SJCRH30 (cell line): ENCODE results near the gene TAS2R1. TPM values are rescaled to one million over a fixed set of nuclear protein-coding genes. Genes with fewer than 3 reads are reported as not detected.

ENCODE experiments used
- DNase-seq, 2 experiments: peaks; one replicate each; pipeline ENCODE4 v3.0.0-alpha.2; 2015 to 2020
- H3K27ac ChIP-seq: fragments of 250-450 bp; sonication (Bioruptor Pico); 2 replicates; pipeline ENCODE4 v1.5.1; 2020; ENCODE audit warnings: mild to moderate bottlenecking, moderate library complexity
- H3K27me3 ChIP-seq: fragments of 250-450 bp; sonication (Bioruptor Pico); 2 replicates; pipeline ENCODE4 v1.5.1; 2020; ENCODE audit warnings: mild to moderate bottlenecking, moderate library complexity
- H3K36me3 ChIP-seq: fragments of 250-450 bp; sonication (Bioruptor Pico); 2 replicates; pipeline ENCODE4 v1.5.1; 2020; ENCODE audit warnings: mild to moderate bottlenecking, moderate library complexity
- H3K4me1 ChIP-seq: fragments of 250-450 bp; sonication (Bioruptor Pico); 2 replicates; pipeline ENCODE4 v1.5.1; 2020; ENCODE audit warnings: mild to moderate bottlenecking, moderate library complexity
- H3K4me3 ChIP-seq: fragments of 250-450 bp; sonication (Bioruptor Pico); 2 replicates; pipeline ENCODE4 v1.5.1; 2020; ENCODE audit warnings: mild to moderate bottlenecking, moderate library complexity
- H3K9me3 ChIP-seq: fragments of 250-450 bp; sonication (Bioruptor Pico); replicated peaks from 2 replicates; pipeline ENCODE4 v1.5.1; 2020; ENCODE audit warnings: mild to moderate bottlenecking, moderate library complexity
- total RNA-seq: library from RNA; depleted of rRNA; stranded (reverse); fragments of >200 nt; shearing (Covaris generic); gene quantifications from 2 replicates; pipeline ENCODE4 v1.2.3, GENCODE V29; 2014

Gene TAS2R1
- total RNA-seq, 1 experiment from 2014 or later, result not detected

DNA sequence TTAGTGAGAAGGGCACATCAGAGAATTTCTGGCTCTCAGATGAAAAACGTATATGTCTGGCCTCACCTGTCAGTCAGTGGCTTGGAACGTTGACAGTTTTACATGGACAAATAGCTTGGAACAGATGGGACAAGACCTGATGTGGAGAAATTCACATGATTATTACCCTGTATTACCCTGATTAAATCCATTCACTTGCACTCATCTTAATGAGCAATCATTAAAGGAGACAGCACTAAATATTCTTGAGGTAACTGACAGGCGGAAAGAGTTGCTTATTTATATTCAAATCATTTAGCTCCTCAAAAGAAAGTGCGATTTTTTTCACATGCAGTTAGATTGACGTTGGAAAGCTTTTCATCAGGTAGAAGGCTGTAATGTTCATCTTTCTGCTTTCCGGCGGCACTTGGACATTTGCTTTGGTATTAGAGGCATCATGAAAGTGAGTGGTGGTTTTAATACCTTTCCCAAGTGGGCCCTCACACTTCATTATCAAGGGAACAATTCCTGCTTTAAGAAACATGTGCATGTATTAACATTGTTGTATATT is 11.7 kb upstream of the TAS2R1 start:
- H3K4me3 ChIP-seq, result no peak overlapping the region
- no peaks in the 10 kb centered on the region for H3K36me3 ChIP-seq
- H3K27me3 ChIP-seq, result no peaks in the 10 kb centered on the region
- no peak for DNase-seq
- no peaks in the 10 kb centered on the region for H3K4me1 ChIP-seq
- H3K27ac ChIP-seq, result no peak overlapping the region
- no peaks in the 10 kb centered on the region for H3K9me3 ChIP-seq

DNA sequence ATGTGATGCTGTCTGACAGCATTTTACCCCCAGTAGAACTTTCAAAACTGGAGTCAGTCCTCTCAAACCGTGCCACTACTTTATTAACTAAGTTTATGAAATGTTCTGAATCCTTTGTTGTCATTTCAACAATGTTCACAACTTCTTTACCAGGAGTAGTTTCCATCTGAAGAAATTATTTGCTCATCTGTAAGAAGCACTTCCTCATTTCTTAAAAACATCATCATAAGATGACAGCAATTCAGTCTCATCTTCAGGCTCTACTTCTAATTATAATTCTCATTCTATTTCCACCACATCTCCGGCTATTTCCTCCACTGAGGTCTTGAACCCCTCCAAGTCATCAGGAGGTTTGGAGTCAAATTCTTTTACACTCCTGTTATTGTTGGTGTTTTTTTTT is 2.3 kb upstream of the TAS2R1 start:
- no peak for DNase-seq
- Histone ChIP-seq H3K4me1 (no peaks in the 10 kb centered on the region), H3K27me3 (no peaks in the 10 kb centered on the region), H3K4me3 (no peak overlapping the region), H3K36me3 (no peaks in the 10 kb centered on the region), H3K9me3 (no peaks in the 10 kb centered on the region), H3K27ac (no peak overlapping the region)

GRCh38 chr5:9627541-9627940 is 2.6 kb downstream of the TAS2R1 start:
- DNase-seq, result no peak
- Histone ChIP-seq H3K27ac (no peak overlapping the region), H3K4me3 (no peak overlapping the region), H3K9me3 (no peaks in the 10 kb centered on the region), H3K27me3 (no peaks in the 10 kb centered on the region), H3K4me1 (no peaks in the 10 kb centered on the region), H3K36me3 (no peaks in the 10 kb centered on the region)

- H3K4me3 ChIP-seq, result no peak overlapping the region
- no peaks in the 10 kb centered on the region for H3K4me1 ChIP-seq
- no peak for DNase-seq
- H3K9me3 ChIP-seq, result no peaks in the 10 kb centered on the region
- no peaks in the 10 kb centered on the region for H3K36me3 ChIP-seq
- H3K27ac ChIP-seq, result no peak overlapping the region
- H3K27me3 ChIP-seq, result no peaks in the 10 kb centered on the region
These were observed 3.2 kb downstream of the TAS2R1 start for GRCh38 chr5:9626955-9627354.

DNA sequence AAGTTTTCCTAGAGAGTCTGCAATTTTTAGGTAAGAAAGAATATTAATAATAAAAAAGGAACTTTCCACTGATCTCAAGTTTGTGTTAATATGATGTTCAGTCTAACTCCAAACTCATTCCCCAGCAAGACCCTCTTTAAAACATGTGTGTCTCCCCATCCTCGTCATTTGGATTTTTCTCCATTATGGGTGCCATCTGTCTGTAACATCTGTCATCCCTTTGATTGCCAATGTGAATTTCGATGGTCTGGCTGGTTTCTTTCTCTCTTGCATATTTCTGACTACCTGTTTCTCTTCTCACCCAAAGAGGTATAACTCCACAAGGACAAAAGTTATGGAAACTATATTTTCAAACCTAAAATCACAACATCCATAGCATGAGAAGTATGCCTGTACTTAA is 4.4 kb downstream of the TAS2R1 start:
- H3K4me1 ChIP-seq, result no peaks in the 10 kb centered on the region
- DNase-seq, result no peak
- no peaks in the 10 kb centered on the region for H3K27me3 ChIP-seq
- no peak overlapping the region for H3K27ac ChIP-seq
- H3K4me3 ChIP-seq, result no peak overlapping the region
- no peaks in the 10 kb centered on the region for H3K9me3 ChIP-seq
- no peaks in the 10 kb centered on the region for H3K36me3 ChIP-seq

- Histone ChIP-seq H3K27ac (no peak overlapping the region), H3K4me3 (no peak overlapping the region), H3K4me1 (no peaks in the 10 kb centered on the region)
These were observed 4.9 kb downstream of the TAS2R1 start for GRCh38 chr5:9625286-9625685.

DNA sequence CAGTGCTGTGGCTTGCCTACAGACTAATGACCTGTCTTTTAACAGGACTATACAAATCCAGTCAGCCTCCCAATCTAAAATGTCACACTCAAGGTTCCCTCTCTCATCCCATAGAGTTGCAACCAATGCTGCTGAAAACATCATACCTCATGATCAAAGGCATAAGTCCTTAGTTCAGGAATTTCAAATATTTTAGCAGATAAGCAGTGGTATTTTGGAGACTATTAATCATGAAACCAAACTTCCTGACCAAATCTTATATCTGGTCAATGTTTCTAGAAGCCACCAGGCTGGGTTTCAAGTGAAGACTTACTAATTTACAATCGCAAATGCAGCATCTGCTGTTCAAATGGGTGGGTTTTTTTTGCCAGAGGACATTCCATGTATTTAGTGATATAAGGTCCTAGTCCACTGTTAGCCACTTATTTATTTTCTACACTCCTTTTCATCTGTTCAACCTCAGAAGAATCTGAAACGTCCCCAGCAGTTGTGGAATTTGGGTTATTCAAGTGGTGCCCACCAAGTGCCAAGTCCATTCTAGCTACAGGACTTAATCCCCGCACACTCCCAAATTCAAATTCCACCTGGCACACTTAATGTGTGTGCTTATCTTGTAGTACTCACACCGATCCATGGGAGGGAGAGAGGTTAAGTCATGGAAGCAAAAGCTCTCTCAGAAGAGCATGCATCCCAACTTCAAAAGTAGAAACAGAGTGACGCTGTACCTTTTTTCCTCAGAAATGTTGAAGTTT is 5.8 kb downstream of the TAS2R1 start:
- no peak for DNase-seq
- H3K27ac ChIP-seq, result no peak overlapping the region
- no peaks in the 10 kb centered on the region for H3K27me3 ChIP-seq
- H3K9me3 ChIP-seq, result no peaks in the 10 kb centered on the region
- no peaks in the 10 kb centered on the region for H3K36me3 ChIP-seq
- H3K4me1 ChIP-seq, result no peaks in the 10 kb centered on the region
- H3K4me3 ChIP-seq, result no peak overlapping the region

More at GRCh38 chr5:9625286-9625685, 4.9 kb downstream of the TAS2R1 start:
- Histone ChIP-seq H3K27me3 (no peaks in the 10 kb centered on the region), H3K36me3 (no peaks in the 10 kb centered on the region), H3K9me3 (no peaks in the 10 kb centered on the region)
- DNase-seq, result no peak

GRCh38 chr5:9623661-9624060 is 6.5 kb downstream of the TAS2R1 start:
- no peaks in the 10 kb centered on the region for H3K9me3 ChIP-seq
- no peaks in the 10 kb centered on the region for H3K27me3 ChIP-seq
- H3K4me3 ChIP-seq, result no peak overlapping the region
- H3K36me3 ChIP-seq, result no peaks in the 10 kb centered on the region
- H3K4me1 ChIP-seq, result no peaks in the 10 kb centered on the region
- no peak overlapping the region for H3K27ac ChIP-seq
- no peak for DNase-seq

- H3K27ac ChIP-seq, result no peak overlapping the region
- no peaks in the 10 kb centered on the region for H3K27me3 ChIP-seq
- no peaks in the 10 kb centered on the region for H3K4me1 ChIP-seq
- DNase-seq, result no peak
- no peaks in the 10 kb centered on the region for H3K36me3 ChIP-seq
- H3K9me3 ChIP-seq, result no peaks in the 10 kb centered on the region
- no peak overlapping the region for H3K4me3 ChIP-seq
These were observed 7.2 kb downstream of the TAS2R1 start for GRCh38 chr5:9622971-9623421.

- Histone ChIP-seq H3K27me3 (no peaks in the 10 kb centered on the region), H3K9me3 (no peaks in the 10 kb centered on the region), H3K4me1 (no peaks in the 10 kb centered on the region), H3K4me3 (no peak overlapping the region), H3K27ac (no peak overlapping the region), H3K36me3 (no peaks in the 10 kb centered on the region)
- no peak for DNase-seq
These were observed 8.7 kb downstream of the TAS2R1 start for GRCh38 chr5:9621379-9621903.

DNA sequence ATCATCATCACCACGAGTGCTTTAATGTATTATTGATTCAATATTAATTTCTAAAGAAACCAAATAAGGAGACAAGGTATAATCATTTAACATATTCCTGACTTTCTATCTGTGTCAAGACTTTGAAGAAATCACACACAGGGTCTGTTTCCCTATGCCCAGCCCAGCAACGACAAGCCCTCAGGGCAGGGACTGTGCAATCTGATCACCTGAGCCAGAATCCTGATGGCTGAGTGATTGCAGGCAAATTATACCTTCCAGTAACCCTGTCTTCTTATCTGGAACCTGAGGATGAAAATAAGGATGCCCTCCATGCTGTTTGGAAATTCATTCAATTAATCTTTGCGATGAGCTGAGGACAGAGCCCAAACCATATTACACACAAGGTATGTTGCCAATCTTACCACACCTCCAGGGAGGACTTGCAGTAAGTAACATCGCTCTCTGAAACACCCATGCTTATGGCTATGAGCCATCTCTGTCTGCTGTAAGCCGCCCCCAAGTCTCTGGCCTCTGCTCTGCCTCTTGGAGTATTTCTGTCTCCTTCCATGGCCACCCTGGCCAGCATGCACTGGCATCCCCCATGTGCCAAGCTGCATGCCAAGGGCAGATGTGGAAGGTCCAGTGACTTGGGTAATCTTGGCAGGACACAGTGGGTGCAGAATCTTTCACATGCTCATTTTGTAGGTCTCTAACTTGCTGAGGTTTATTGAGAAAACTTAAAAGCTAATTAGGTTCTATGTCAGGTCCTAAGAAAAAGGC is 10.6 kb downstream of the TAS2R1 start:
- Histone ChIP-seq H3K4me1 (no peaks in the 10 kb centered on the region), H3K27ac (no peak overlapping the region), H3K9me3 (no peaks in the 10 kb centered on the region), H3K4me3 (no peak overlapping the region), H3K27me3 (no peaks in the 10 kb centered on the region), H3K36me3 (no peaks in the 10 kb centered on the region)
- DNase-seq, result no peak

GRCh38 chr5:9617739-9618504 is 12.2 kb downstream of the TAS2R1 start:
- Histone ChIP-seq H3K27me3 (no peaks in the 10 kb centered on the region), H3K4me1 (no peaks in the 10 kb centered on the region), H3K4me3 (no peak overlapping the region), H3K27ac (no peak overlapping the region), H3K9me3 (no peaks in the 10 kb centered on the region), H3K36me3 (no peaks in the 10 kb centered on the region)
- DNase-seq, result no peak

DNA sequence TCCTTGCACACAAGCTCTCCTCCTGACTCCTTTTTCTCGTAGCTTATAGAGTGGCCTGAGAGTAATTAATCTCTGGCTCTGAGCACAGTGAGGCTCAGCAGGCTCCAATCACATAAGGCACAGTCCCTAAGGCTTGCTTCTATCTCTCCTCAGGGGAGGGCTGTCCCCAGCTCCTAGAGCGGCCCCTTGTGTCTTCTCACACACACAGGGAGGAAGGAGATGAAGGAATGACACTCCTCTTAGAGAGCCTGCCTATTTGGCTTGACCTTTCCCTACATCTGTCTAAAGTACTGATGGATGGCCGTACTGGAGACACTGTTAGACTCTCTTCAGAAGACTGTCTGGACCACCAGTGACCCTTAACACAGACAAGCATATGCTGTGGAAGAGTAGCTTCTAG is 12.9 kb downstream of the TAS2R1 start:
- DNase-seq, result no peak
- no peaks in the 10 kb centered on the region for H3K9me3 ChIP-seq
- no peaks in the 10 kb centered on the region for H3K36me3 ChIP-seq
- H3K27me3 ChIP-seq, result no peaks in the 10 kb centered on the region
- H3K4me3 ChIP-seq, result no peak overlapping the region
- no peaks in the 10 kb centered on the region for H3K4me1 ChIP-seq
- no peak overlapping the region for H3K27ac ChIP-seq

- Histone ChIP-seq H3K27me3 (no peaks in the 10 kb centered on the region), H3K4me3 (no peak overlapping the region), H3K9me3 (no peaks in the 10 kb centered on the region), H3K27ac (no peak overlapping the region), H3K36me3 (no peaks in the 10 kb centered on the region), H3K4me1 (no peaks in the 10 kb centered on the region)
- DNase-seq, result no peak
These were observed 14.8 kb downstream of the TAS2R1 start for GRCh38 chr5:9615331-9615730.

GRCh38 chr5:9613360-9613759 is 16.8 kb downstream of the TAS2R1 start:
- Histone ChIP-seq H3K27ac (no peak overlapping the region), H3K9me3 (no peaks in the 10 kb centered on the region), H3K4me1 (no peaks in the 10 kb centered on the region), H3K36me3 (no peaks in the 10 kb centered on the region), H3K27me3 (no peaks in the 10 kb centered on the region), H3K4me3 (no peak overlapping the region)
- DNase-seq, result no peak
